Nucleus accumbens (tissue), 56 donors: ENCODE results near the gene OR4N2.
"Not testable (repeated sequence)": the region's sequence is repeated elsewhere in the genome, so short reads cannot be mapped to it uniquely, and the experiment has no call there.

Experiments used
- DNase-seq, 56 donors: peaks; one replicate each; lab custom pipeline; 2025; lab: John Stamatoyannopoulos, UW

OR4N2 gene

GRCh38 chr14:19803470-19803869, at the start of gene OR4N2:
OR4N2 (plus strand) TSS chr14:19803770; CDS start chr14:19827449, 23,679 bp downstream.
- not testable (repeated sequence) for DNase-seq

- DNase-seq, result no peak
Observed at GRCh38 chr14:19754172-19754571, 49.4 kb upstream of the OR4N2 start.

- not testable (repeated sequence) for DNase-seq
Observed at GRCh38 chr14:19771491-19771890, 32.1 kb upstream of the OR4N2 start.

- DNase-seq, result peak in 2 of 56 donors; percentile 1 to 16
Observed at GRCh38 chr14:19771895-19772430, 31.6 kb upstream of the OR4N2 start.

GRCh38 chr14:19772454-19772853, 31.1 kb upstream of the OR4N2 start:
- DNase-seq, result not testable (repeated sequence)

GRCh38 chr14:19773204-19773603, 30.4 kb upstream of the OR4N2 start, which contains the start of gene OR4M1:
OR4M1 (plus strand) TSS chr14:19773504; CDS start chr14:19780323, 6,819 bp downstream.
- DNase-seq, result not testable (repeated sequence)

- DNase-seq, result no peak
Observed at GRCh38 chr14:19775587-19775986, 28.0 kb upstream of the OR4N2 start.

- DNase-seq, result not testable (repeated sequence)
Observed at GRCh38 chr14:19785848-19786247, 17.7 kb upstream of the OR4N2 start.

- DNase-seq, result not testable (repeated sequence)
Observed at GRCh38 chr14:19787318-19787717, 16.3 kb upstream of the OR4N2 start.

GRCh38 chr14:19788150-19788549, 15.4 kb upstream of the OR4N2 start:
- DNase-seq, result not testable (repeated sequence)

GRCh38 chr14:19796520-19797108, 7.0 kb upstream of the OR4N2 start:
- not testable (repeated sequence) for DNase-seq

GRCh38 chr14:19799880-19800279, 3.7 kb upstream of the OR4N2 start:
- peak in 2 of 56 donors; percentile 3 to 36 for DNase-seq

GRCh38 chr14:19800282-19801117, 3.1 kb upstream of the OR4N2 start:
- peak in 48 of 56 donors; percentile 1 to 97 (median 62) for DNase-seq

- peak in 1 of 56 donors; percentile 28 for DNase-seq
Observed at GRCh38 chr14:19801118-19801464, 2.5 kb upstream of the OR4N2 start.

GRCh38 chr14:19813171-19813920, 9.8 kb downstream of the OR4N2 start:
- not testable (repeated sequence) for DNase-seq

- DNase-seq, result not testable (repeated sequence)
Observed at GRCh38 chr14:19819879-19820278, 16.3 kb downstream of the OR4N2 start.

- not testable (repeated sequence) for DNase-seq
Observed at GRCh38 chr14:19821016-19821415, 17.4 kb downstream of the OR4N2 start.

- no peak for DNase-seq
Observed at GRCh38 chr14:19823178-19823577, 19.6 kb downstream of the OR4N2 start.

- no peak for DNase-seq
Observed at GRCh38 chr14:19823765-19824164, 20.2 kb downstream of the OR4N2 start.

GRCh38 chr14:19827626-19828244, 24.2 kb downstream of the OR4N2 start:
- peak in 1 of 56 donors; percentile 3 for DNase-seq
